LNCaP clone FGC (cell line): ENCODE results near the gene TTC27.

Source experiments
- DNase-seq: peaks from one replicate; pipeline ENCODE4 v3.0.0-alpha.2; 2011; ENCODE audit warnings: low read depth
- H3K4me3 ChIP-seq: 2 replicates; pipeline ENCODE4 v1.5.1; 2011; ENCODE audit warnings: mild to moderate bottlenecking, low read depth, low read length, control low read depth
- CTCF ChIP-seq: IDR thresholded peaks from 2 replicates; pipeline ENCODE4 v1.5.1; 2012; ENCODE audit warnings: mild to moderate bottlenecking; ENCODE audit not compliant: control insufficient read depth, insufficient read depth; ENCODE audit errors: extremely low read depth

Gene TTC27

GRCh38 chr2:32807662-32808061 is 179.8 kb downstream of the TTC27 start:
- H3K4me3 ChIP-seq, result no peak overlapping the region
- no peak for DNase-seq
- no peak for TF ChIP-seq CTCF

GRCh38 chr2:32810909-32811495 is 183.2 kb downstream of the TTC27 start:
- no peak for DNase-seq
- no peak for TF ChIP-seq CTCF
- no peak overlapping the region for H3K4me3 ChIP-seq

DNA sequence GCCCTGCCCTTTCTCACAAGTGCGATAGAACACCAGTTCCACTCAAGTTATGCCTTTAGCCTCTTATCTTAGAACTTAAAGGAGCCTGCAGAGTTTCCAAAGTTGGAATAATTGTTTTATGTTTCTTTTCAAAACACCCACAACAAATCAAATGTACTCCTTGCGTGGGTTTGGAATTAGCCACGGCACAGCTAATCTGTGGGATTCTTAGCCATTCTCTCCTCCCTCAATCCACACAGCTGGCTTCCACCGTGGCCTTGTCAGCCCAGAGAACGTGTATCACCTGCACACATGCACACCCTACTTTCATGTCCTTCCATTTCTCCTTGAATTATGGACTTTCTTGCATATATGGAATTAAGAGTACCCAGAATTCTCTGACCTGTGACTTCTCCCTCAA is 183.8 kb downstream of the TTC27 start:
- no peak overlapping the region for H3K4me3 ChIP-seq
- no peak for TF ChIP-seq CTCF
- no peak for DNase-seq

DNA sequence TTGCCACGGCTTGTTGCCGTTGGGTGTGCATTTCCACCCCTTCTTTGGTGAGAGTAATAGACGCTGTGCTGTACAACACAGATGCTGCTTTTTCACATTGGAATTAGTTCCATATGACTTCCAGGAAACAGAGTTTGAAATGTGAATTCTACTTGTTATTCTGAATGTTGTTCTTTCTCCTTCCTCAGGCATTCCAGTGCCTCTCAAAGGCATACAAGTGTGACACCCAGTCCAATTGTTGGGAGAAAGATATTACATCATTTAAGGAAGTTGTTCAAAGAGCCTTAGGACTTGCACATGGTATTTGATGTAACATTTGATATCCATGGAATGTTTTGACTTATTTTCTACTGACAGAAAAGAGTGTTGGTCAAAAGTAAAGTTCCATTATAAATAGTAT is 184.5 kb downstream of the TTC27 start:
- no peak for TF ChIP-seq CTCF
- DNase-seq, result no peak
- H3K4me3 ChIP-seq, result no peak overlapping the region

- no peak overlapping the region for H3K4me3 ChIP-seq
- DNase-seq, result no peak
- no peak for TF ChIP-seq CTCF
These were observed 192.2 kb downstream of the TTC27 start for GRCh38 chr2:32820088-32820487.

GRCh38 chr2:32820701-32821100 is 192.9 kb downstream of the TTC27 start:
- no peak for DNase-seq
- no peak for TF ChIP-seq CTCF
- no peak overlapping the region for H3K4me3 ChIP-seq

- no peak overlapping the region for H3K4me3 ChIP-seq
- no peak for DNase-seq
- TF ChIP-seq CTCF, result no peak
These were observed 196.4 kb downstream of the TTC27 start for GRCh38 chr2:32824070-32824809.
